Activated CD4-positive, alpha-beta T cell treated with anti-CD3 and anti-CD28 coated beads, Interleukin-2, amount 50 U/mL, for 48 hours (primary cell): ENCODE data around the gene PKD2L1.
A peak's percentile ranks its signal among the peaks of the same experiment; 100 is the strongest.
"Not testable (repeated sequence)": the region's sequence is repeated elsewhere in the genome, so short reads cannot be mapped to it uniquely, and the experiment has no call there.

Source experiments
- DNase-seq, 2 experiments: peaks; one replicate each; pipeline ENCODE4 v3.0.0-alpha.2; 2020

PKD2L1 gene

DNA sequence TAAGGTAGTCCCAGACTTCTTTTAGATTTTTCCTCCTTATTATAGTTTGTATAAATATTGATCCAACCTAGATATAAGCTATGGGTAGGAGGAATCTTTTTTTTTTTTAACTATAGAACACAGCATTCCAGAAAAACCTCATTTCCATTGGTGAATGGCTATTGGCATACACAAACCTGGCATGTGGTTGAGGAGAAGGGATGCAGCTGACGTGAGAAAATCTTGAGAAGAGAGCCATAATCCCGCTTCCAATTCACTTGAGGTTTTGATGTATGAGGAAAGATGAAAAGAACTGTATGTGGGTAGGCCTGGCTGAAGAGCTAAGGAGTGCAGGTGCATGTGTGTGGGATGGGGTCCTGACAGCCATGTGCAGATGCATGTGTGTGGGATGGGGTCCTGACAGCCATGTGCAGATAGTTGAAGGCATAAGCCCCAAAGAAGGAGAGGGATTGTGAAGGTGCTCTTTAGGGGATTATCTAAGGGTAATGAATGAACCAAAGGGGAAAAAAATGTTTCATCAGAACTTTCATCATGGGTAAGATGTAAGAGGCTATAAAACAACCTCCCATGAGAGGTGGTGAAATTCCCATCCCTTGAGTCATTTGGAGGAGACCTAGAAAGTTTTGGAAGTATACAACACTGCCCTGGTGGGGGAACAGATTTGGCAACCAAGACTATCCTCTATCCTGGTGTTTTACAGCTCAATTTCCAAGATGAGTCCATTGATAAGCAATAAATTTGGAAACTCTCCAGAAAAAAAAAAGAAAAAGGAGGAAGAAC is 3.8 kb upstream of the PKD2L1 start:
- no peak for DNase-seq

DNA sequence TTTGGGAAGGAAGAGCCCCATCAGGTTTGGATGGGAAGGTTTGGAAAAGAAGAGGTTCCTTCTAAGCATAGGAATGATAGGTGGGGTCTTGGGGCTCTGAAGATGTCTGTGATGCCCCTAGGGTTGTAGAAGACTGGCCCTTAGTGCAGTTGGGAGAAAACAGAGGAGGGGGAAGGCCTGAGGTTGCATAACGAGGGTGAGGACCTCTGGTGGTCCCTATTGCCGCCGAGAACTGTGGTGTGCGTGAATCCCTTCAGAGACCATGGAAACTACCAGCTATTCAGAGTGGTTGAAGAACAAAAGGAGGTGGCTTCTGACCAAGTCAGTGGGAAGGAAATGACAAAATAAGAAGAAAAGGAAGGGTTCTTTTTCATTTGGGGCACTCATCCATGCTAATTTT is 3.1 kb upstream of the PKD2L1 start:
- no peak for DNase-seq

DNA sequence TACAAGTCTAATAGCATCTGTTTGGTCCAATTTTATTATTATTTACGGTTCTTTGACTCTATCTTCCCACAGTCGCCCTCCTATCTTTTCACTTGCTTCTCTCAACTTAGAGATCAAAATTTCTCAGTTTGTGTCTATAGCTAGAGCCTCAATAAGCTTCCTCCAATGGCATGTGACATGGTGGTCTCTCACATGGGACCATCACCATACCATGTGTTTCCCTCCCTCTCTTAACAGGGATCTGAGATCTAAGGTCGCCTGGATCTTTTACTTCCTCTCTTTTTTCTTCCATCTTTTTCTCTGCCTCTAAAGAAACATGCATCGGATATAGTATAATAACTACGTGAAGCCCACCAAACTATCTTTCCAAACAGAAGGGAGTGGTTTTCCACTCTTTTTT is 1.8 kb downstream of the PKD2L1 start:
- DNase-seq = no peak

DNA sequence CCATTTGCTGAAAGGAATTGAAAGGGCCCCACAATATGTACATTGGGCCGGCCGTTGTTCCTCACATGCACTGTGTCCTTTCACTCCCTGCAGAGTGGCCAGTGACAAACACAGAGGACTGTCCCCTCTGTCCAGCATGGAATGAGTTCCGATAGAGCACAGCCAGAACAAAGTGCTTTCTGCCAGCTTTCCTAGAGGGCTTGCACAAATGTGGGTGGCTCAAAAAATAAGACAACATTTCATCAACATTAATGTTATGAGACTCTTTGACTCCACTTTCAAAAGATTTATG is 2.4 kb downstream of the PKD2L1 start:
- no peak for DNase-seq

DNA sequence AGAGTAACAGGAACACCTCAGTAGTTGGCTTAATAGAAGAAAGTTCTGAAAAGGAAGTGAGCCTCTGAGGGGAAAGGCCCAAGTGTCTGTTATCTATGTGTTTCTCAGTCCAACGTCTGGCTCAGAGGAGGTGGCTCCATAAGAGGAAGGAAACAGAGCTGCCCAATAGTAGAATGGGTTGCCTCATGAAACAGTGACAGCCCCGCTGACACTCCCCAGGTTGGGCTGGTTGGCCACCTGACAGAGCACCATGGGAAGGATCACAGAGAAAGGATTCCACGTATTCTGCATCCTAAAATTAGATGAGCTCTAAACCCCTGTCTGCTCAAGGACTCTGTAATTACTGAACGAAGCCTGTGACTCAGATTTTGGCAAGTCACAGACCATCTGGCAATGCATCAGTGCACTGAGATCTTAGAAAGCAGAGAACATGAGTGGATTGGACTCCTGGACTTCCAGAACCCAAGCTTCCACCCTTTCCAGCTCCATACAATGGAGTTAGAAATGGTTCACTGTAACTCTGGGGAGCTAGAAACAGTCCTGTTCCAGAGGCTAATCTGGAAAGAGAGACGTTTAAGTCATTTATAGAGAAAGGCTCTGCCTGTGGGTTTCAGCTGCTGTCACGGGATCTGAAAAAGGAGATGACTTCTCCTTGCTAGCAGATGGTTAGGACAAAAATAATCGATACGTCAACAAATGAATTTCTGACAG is 2.9 kb downstream of the PKD2L1 start:
- peak in 1 of 2 experiments; percentile 32 for DNase-seq

DNA sequence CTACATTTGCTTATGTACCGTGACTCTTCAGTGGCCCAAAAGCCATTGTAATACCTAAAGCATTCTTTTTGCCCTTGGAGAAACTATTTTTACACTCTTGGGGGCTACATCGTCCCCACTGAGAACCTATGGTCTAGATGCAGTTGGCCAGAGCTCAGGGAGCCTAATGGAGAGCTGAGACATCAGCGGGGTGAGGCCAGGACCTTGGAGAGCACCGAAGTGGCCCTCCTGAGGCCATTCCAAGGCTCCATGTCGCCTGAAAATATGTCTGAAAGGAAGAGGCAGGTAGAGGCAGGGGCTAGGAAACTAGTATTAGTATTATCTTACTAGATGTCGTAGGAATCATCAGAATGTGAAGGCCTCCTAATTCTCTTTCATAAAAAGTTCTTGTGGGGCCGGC is 4.9 kb downstream of the PKD2L1 start:
- no peak for DNase-seq

DNA sequence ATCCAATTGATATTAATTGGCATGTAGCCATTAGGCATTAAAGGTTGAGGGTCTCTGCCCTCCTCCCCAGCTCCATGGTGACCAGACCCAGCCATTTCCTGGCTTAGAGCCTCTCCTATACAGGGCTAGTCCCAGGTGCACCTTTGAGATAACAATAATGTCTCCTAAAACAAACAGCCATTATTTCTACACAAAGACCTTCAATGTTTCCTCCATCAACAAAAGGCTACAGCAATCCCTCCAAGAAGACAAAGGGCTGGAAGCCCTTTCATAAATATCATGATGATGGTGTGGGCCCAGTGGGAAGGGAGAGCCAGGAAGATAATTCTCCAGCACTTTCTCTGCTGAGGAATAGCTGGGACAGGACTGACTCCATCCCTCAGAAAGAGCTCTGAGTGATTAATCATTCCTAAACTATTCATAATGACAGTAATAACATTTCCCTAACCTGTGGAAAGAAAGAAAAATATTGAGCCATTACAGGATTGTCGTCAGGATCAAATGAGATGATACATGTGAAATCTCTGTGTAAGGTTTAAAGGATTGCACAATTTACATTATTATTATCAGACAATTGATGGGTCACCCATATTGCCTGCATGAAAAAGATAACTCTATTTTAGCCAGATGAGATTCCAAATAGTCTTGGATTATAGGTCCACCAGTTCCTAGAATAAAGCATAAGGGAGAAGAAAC is 10.2 kb downstream of the PKD2L1 start:
- no peak for DNase-seq

DNA sequence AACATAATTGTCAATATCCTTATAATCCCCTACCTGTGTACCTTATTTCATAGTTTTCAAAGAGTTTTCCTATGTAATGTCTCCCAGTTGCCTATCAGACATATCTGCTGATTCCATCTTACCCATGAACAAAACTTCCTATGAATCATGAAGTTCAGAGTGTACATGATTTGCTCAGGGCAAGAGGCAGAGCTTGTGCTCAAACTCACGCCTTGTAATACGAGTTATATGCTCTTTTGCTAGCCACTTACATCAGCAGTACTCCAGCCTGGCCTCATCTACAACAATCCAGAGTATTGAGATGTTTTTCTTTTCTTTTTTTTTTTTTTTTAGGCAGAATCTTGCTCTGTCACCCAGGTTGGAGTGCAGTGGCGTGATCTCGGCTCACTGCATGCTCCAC is 11.8 kb downstream of the PKD2L1 start:
- DNase-seq = no peak

DNA sequence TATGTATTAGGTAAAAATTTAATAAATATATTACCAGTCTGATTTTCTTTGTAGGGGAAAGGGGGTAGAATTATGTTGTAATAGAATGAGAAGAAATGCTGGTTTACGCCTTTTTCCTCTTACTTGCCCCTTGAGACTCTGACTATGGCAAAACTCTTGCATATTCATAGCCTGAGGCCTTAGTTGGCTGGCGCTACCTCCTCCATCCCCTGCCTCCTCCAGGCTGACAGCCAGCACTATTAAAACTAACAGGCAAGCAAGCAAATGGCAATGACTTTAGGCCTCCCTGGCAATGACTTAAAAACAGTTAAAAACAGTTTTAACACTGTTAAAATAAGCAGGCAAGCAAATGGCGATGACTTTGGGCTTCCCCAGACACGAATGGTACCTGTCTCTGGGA is 14.4 kb downstream of the PKD2L1 start:
- no peak for DNase-seq

DNA sequence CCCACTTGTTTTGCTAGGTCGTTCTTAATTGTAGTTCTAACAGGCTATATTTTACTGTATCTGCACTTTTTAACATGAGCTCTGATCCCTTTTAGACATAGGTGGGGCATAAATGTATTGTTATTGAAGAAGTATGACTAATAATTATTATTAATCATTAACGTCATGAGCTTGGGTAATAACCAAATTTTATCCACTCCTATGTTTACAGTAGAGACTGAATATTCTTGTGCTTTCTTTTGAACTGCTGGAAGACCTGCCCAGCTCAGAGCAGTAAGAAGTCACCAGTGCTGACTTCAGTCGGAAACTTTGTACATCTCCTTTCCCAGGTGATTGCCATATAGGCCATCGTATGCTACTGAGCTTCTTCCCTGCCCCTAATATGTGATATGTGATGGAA is 18.7 kb downstream of the PKD2L1 start:
- DNase-seq = no peak

DNA sequence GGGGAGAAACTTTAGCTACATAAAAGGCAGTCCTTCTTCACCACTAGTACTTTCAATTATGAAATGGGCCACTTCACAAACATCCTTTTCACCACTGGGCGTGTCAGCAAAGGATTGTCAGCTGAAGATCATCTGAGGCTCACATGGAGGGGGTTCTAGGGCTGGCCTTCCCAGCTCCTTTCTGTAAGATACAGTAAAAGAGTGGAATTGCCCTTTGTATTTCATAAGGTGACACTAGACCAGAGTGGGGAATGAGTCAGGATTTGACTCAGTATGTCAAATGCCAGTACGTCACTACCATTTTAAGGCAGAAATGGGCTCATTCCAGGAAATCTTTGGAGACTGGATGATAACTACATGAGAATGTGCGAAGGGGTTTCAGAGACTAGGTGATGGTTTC is 22.3 kb downstream of the PKD2L1 start:
- DNase-seq = no peak

DNA sequence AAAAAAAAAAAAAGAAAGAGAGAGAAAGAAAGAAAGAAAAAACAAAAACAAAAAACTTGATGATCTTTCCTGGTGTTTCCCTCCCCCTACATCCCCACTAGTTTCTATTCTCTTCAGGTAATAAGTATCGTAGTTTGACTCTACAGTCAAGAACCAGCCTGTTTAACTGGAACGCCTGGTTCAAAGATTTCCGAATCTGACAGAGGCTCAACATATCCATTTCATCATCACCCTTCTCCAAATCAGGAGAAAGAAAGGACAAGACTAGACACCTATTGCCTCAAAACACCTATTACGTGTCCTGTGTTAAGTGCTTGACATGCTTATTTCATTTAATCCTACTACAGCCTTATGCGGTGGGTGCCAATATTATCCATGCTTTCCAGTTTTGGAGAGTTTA is 23.2 kb downstream of the PKD2L1 start:
- no peak for DNase-seq

DNA sequence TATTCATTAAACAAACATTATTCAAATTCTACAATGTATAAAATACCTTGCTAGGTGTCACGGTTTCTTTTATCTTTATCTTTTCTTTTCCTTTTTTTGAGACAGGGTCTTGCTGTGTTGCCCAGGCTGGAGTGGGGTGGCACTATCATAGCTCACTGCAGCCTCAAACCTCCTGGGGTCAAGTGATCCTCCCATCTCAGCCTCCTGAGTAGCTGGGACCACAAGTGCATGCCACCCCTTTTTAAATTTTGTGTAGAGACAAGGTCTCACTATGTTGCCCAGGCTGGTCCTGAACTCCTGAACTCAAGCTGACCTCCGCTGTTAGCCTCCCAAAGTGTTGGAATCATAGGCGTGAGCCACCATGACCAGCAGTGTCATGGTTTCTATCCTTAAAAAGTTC is 25.6 kb downstream of the PKD2L1 start:
- DNase-seq = no peak

DNA sequence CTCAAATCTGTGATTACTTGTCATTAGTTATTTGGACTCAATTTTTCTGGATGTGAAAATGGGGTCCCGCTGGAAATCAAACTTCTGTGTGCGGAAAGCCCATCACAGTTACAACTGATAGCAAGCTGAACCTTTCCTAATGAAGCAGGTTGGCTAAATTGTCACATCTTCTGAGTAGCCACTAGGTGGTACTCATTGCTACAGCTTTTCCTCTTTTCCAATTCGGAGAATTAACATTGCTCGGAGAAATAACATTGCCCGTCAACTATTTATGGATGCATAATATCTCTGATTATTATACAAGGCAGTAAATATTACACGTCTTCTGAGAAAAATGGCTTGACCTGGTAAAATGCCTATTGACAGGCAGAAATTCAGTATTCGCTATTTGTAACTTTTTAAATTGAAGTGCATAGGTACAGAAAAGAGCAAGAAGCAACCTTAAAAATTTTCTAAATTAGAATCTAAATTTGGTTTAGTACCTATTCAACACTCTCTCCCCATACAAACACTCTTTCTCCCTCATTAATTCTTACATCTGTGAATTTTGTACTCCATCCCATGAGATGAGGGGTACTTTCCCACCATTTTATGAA is 26.2 kb downstream of the PKD2L1 start:
- no peak for DNase-seq

DNA sequence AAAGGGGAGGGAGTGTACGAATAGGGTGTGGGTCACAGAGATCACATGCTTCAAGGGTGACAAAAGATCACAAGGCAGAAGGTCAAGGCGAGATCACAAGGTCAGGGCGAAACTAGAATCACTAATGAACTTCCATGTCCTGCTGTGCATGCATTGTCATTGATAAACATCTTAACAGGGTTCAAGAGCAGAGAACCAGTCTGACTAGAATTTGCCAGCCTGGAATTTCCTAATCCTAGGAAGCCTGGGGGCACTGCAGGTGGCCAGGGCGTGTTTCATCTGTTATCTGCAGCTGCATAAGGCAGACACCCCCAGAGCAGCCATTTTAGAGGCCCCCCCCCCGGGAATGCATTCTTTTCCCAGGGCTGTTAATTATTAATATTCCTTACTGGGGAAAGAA is 28.9 kb downstream of the PKD2L1 start:
- DNase-seq = not testable (repeated sequence)

DNA sequence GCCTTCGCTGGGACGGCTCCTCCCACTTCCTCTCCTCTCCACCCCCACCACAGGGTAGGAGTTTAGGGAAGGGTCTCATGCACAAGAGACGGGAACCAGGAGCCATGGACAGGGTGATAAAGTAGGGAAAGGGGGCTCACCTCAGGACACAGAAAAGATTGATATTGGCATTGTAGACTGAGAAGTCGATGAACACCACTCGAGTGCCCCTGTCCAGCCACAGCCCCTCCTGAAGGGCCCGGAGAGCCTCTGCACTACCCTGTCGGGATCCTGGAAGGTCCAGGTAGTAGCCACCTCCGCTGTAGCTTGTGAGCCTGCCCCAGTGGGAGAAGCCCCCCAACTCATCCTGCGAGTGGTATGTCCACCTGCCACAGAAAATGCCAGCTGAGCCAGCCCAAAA is 32.8 kb downstream of the PKD2L1 start:
- no peak for DNase-seq

DNA sequence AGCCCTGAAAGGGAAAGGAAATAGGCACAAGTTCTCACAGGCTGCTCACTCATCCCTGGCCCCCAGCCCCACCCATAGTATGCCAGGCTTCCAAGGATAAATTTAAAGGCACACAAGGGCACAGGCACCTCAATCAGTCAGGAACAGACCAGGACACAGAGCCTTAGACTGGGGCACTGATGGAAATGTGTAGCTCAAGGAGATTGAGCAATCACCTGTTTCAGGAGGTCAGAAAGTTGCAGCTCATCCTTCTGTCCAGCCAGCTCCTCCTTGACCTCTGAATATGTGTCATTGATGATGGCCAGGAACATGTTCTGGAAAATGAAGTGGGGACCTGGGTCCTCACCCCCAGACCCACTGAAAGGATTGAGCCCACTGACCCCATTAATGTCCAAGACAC is 37.0 kb downstream of the PKD2L1 start:
- no peak for DNase-seq

DNA sequence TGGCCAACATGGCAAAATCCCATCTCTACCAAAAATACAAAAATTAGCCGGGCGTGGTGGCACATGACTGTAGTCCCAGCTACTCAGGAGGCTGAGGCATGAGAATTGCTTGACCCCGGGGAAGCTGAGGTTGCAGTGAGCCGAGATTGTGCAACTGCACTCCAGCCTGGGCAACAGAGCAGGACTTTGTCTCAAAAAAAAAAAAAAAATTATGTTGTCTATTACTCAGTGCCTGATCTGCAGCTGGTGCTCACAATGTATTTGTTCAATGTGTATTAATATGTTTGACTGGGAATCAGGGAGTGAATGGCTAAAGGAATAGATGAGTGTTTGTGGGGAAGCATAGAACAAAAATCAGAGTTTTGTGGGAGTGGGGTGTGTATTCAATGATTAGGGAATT is 37.7 kb downstream of the PKD2L1 start:
- not testable (repeated sequence) for DNase-seq

DNA sequence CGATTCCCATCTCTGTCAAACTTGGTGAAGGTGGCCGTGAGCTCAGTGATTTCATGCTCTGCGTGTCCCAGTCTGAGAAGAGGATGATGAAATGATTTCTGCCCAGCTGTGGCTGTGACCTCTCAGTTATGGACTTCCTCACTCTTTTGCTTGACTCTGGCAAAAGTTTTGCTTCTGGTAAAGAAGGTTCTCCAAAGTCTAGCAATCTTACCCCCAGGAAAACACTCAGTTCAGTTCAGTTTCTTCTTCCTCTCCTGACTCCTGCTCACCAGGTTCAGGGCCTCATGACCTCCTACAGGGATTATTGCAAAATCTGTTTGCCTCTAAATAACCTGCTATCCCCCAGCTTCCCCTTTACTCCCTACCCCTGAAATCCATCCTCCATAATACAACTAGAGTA is 38.7 kb downstream of the PKD2L1 start:
- DNase-seq = no peak

DNA sequence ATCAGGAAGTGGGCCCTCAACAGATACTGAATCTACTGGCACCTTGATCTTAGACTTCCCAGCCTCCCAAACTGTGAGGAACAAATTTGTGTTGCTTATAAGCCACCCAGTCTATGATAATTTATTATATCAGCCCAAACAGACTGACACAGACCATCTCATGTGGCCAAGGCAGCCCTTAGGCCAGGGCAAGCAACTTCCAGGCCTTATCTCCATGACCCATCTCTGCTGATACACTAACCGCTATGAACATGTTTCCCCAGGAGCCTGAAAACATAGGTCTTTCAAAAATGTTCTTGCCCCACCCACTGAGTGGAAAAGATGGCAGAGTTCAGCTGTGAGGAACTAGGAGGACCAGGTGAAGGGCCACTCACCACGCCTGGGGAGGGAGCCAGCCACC is 40.4 kb downstream of the PKD2L1 start:
- DNase-seq = no peak

DNA sequence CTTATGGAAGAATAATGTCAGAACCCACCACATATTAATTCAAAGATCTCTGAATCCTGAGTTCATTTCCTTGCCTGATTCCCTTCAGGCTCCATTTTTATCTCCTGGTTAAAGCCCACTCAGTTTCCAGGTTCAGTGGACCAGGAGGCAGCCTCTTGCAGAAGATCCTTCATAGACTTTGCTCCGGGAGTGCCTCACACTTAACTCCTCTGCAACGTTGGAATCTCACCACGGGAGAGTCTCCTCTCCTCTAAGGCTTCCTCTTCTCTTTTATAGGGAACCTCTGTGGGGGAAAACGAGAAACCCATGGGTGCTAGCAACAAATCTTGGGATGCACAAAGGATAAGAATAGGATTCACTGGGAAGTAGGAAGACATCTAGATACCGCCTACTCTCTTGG is 41.8 kb downstream of the PKD2L1 start:
- no peak for DNase-seq

DNA sequence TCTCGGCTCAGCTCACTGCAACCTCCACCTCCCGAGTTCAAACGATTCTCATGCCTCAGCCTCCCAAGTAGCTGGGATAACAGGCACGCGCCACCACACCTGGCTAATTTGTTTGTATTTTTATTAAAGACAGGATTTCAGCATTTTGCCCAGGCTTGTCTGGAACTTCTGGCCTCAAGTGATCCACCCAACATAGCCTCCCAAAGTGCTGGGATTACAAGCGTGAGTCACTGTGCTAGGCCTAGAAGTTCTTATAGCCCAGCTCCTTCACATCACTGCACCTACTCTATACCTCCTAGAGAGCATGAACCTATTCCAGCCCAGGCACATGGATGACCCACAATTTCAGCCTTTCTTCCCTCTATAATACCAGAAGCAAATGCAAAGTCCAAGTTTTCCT is 42.3 kb downstream of the PKD2L1 start:
- no peak for DNase-seq

DNA sequence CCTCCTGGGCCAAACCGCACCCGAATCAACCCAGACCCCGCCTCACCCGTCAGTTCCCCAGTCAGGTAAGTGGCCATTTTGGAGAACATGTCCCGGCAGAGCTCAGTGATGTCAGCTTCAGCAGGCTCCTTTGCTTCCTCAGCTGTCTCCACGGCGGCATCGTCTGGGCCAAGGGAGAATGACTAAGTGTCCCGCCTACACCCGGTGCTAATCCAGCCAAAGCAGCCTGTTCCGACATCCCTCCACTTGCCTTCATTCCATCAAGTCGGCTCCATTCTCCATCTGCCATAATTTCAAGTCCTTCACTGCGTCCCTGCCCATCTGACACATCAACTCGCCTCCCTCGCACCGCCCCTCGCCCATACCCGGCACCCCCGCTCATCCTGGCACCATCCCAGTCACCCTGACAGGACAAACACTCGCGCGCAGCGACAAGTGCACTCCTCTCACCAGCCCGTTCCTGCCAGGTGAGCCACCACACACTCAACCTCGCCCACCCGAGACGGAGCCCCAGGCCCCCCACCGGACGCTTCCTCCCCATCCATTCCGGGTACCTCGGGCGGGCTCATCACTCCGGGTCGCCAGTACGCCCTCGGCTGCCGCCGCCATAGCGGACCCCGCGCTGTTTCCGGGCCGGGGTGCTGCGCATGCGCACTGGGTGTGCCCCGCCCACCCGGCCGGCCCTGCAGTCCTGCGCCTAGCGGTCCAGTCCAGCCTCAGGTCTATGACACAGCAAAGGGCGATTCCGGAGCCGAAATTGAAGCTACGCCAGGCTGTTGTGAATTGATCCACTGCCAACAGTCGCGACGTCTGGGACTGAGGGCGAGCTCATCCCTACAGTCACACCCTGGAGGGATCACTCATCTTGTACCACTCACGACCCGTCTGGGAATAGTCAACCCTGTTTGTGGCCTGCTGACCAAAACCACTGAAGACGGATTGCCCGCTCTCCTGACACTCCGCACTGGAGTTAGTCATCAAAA is 43.7 kb downstream of the PKD2L1 start, which contains the start of gene BLOC1S2:
BLOC1S2 (minus strand) TSS at position 630 of the 983 bp plus-strand sequence; CDS start at position 609, 21 bp downstream.
- peak; percentile 85 to 87 for DNase-seq
